Adipocyte (in vitro differentiated cells): Measurements from ENCODE around the gene LY6G5B.
A peak's percentile ranks its signal among the peaks of the same experiment; 100 is the strongest.

Experiments used
- DNase-seq: peaks from one replicate; pipeline ENCODE4 v3.0.0-alpha.2; 2015; ENCODE audit warnings: low read depth
- H3K27me3 ChIP-seq: replicated peaks from 2 replicates; pipeline ENCODE4 v1.7.0; 2013; ENCODE audit warnings: mild to moderate bottlenecking, low read length, moderate library complexity; ENCODE audit not compliant: control insufficient read depth, insufficient read depth
- H3K36me3 ChIP-seq: 2 replicates; pipeline ENCODE4 v1.7.0; 2013; ENCODE audit warnings: low read length, mild to moderate bottlenecking, moderate library complexity; ENCODE audit not compliant: control insufficient read depth, insufficient read depth, severe bottlenecking
- H3K4me1 ChIP-seq: 2 replicates; pipeline ENCODE4 v1.7.0; 2013; ENCODE audit warnings: mild to moderate bottlenecking, low read length, moderate library complexity; ENCODE audit not compliant: control insufficient read depth, insufficient read depth
- H3K4me3 ChIP-seq: 2 replicates; pipeline ENCODE4 v1.7.0; 2013; ENCODE audit warnings: mild to moderate bottlenecking, low read length, moderate library complexity
- H3K9ac ChIP-seq: 2 replicates; pipeline ENCODE4 v1.7.0; 2013; ENCODE audit warnings: mild to moderate bottlenecking, low read length, moderate library complexity
- H3K9me3 ChIP-seq: 2 replicates; pipeline ENCODE4 v1.7.0; 2013; ENCODE audit warnings: mild to moderate bottlenecking, low read length, moderate library complexity; ENCODE audit not compliant: control insufficient read depth

Gene LY6G5B

DNA sequence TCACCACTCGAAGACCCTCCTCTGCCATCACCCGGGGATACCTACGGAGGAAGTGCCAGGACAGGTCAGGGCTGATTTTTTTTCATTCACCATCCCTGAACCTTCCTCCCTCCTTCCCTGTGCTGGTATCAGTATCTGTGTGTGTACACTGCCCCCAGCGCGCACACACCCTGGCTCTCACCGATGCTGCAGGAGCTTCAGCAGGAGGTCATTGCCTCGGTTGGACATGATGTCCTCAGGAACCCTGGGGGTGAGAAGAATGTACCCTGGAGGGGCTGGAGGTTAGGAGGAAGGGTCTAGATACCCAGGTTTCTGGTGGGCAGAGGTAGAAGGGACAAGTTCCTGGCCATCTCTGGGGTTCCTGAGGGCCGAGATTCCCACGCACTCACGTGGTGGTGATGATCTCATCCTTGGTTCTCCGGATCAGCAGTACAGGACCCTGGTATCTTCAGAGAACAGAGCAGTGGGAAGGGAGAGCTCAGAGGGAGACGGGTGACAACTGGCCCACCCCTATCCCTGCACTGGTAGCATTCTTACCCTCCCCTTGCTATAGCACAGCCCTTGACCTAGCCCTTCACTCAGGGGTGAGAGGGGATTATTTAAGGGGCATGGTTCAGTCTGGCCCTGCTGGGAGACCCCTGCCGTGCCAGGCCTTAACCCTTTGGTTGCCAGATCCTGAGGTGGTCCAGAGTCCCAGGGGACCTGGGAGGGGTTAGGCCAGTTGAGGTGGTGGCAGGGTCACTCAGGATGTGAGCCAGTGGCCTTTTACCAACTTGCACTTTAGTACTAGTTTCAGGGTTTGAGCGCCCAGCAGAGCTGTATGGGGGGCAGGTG lies 18.3 kb downstream of the LY6G5B start:
- Histone ChIP-seq H3K27me3 (no peaks in the 10 kb centered on the region), H3K4me3 (no peak overlapping the region), H3K4me1 (no peaks in the 10 kb centered on the region), H3K9me3 (no peaks in the 10 kb centered on the region), H3K36me3 (peaks cover 70% of the 10 kb centered on the region), H3K9ac (no peak overlapping the region)
- no peak for DNase-seq

DNA sequence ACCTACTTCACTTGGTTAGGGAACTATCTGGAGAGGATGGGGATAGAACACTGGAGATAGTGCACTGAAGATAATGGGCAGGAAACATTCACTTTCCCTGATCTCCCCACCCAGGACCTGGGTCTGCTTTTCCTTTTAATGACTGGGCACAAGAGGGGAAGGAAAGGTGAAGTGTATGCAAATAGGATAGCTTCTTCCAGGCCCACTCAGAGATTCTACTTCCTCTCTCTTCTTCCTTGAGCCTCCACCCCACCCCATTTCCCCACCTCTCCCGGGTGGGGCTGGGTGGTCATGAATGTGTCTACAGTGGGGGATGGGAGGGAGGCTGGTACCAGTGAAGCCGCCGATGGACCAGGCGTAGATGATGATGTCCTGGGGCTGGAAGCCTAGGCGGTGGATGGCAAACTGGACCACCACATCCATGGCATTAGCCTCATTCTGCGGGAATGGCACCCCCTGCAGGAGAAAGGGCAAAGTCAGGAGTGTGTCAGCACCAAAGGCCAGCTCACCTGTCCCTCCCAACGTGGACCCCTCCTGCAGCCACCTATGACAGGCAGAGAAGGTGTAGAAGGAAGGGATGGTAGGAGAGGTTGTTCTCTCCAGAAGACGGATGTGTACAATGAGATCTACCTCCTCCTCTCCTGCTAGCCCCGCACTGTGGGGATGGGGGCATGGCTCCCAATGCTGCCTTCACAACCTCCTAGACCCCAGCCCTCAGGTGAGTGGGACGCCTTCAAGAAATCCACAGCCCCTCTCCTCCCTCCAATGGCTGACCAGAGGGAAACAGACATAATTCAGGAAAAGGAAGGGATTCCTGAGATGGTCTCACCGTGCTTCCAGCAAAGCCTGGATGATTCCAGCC lies 19.7 kb downstream of the LY6G5B start:
- Histone ChIP-seq H3K9me3 (no peaks in the 10 kb centered on the region), H3K4me1 (no peaks in the 10 kb centered on the region), H3K4me3 (no peak overlapping the region), H3K9ac (no peak overlapping the region), H3K36me3 (peaks cover 82% of the 10 kb centered on the region), H3K27me3 (no peaks in the 10 kb centered on the region)
- DNase-seq = no peak

DNA sequence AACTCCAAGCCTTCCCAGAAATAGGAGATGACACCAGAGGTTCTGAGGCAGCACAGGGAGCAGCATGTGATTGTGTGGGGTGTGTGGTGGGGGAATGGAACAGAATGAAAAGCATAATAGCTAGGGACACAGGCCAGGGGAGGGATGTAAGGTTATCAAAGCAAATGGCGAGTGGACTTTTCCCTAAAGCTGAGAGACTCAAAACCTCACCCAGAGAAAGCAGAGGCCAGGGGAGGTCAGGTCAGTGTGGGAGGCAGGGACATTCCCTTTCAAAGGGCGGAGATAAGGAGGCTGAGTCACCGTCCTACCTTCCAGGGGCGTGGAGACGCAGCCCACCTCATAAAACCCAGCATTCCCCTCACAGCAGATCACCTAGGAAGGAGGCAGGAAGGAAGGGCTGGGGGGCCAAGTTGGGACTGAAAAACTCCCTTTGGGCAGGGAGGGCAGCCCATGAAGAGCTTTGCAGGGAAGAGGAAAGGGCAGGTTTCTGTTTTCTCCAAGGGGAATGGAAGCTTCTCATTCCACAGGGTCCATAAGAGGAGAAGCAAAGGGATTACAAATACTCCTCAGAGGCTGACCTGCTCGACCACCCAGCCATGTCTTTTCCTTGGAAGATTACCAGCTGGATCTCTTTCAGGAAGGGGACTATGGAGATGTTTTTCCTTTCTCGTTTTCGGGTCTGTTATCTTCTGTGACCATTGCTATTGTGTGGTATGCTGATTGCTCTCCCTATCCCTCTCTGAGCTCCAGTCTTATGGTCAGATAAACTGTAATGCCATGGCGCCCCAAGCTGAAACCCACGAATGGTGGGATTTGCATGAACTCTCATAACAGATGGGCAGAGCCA lies 20.7 kb downstream of the LY6G5B start:
- Histone ChIP-seq H3K4me3 (no peak overlapping the region), H3K4me1 (no peaks in the 10 kb centered on the region), H3K36me3 (peaks cover 90% of the 10 kb centered on the region), H3K27me3 (no peaks in the 10 kb centered on the region), H3K9ac (no peak overlapping the region), H3K9me3 (no peaks in the 10 kb centered on the region)
- DNase-seq = no peak

DNA sequence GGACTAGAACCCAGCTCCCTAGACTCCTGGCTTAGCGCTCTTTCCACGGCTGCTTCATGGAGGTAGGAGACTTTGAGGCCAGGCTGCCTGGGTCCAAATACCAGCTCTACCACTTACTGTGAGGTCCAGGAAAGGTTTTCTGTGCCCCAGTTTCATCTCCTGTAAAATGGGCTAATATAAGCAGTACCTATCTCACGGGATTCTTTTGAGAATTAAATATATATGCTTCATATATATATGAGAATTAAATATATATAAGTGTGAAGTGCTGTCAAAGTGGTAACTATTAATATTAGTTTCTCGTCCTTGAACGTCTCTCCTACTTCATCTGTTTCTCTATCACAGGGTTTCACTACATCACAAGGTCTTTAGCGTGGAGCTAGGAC lies 21.3 kb downstream of the LY6G5B start:
- Histone ChIP-seq H3K36me3 (peaks cover 86% of the 10 kb centered on the region), H3K4me1 (no peaks in the 10 kb centered on the region), H3K27me3 (no peaks in the 10 kb centered on the region), H3K9me3 (no peaks in the 10 kb centered on the region), H3K9ac (no peak overlapping the region), H3K4me3 (no peak overlapping the region)
- DNase-seq = no peak

DNA sequence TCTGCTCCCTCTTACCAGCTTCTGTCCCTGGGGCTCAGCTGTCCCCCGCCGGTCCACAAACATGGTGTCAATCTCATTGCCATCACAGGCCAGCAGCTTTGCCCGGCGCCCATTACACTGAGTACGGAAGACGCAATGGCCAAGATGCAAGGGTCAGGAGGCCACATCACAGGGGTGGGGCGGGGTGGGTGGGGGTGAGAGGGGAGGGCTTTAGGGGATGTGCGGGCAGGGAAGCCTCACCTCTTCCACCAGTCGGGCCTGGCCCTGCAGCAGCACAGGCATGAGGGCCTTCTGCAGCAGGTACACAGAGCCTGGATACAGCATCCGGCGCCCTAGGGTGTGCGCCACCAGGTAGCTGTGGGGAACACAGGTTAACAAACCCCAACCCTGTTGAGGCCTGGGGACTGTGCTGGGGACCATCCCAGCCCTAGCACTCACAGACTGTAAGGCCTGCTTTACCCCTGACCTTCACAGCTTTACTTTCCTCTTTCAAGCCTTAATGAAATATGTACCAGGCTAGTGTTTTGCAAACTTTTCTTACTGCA lies 21.9 kb downstream of the LY6G5B start:
- no peak for DNase-seq
- peaks cover 82% of the 10 kb centered on the region for H3K36me3 ChIP-seq
- H3K9ac ChIP-seq = no peak overlapping the region
- H3K27me3 ChIP-seq = no peaks in the 10 kb centered on the region
- no peaks in the 10 kb centered on the region for H3K4me1 ChIP-seq
- no peaks in the 10 kb centered on the region for H3K9me3 ChIP-seq
- no peak overlapping the region for H3K4me3 ChIP-seq

DNA sequence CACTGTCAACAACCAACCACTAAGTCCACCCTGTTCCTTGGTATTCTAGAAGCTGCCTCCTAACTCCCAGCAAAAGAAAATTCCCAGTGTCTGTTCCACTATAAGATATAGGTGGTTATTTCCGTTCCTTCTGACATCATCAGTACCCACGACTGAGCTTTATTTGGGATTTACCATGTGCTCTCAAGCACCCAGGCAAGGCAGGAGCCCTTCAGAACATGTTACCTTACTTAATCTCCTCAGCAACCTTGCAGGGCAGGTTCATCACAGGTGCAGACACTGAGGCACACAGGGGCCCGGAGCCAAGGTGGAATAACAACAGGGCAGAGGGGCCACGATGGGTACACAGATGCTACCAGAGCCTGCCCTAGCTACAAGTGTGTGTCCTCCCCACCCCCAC lies 22.6 kb downstream of the LY6G5B start:
- no peaks in the 10 kb centered on the region for H3K27me3 ChIP-seq
- no peaks in the 10 kb centered on the region for H3K4me1 ChIP-seq
- no peak for DNase-seq
- no peak overlapping the region for H3K4me3 ChIP-seq
- peaks cover 82% of the 10 kb centered on the region for H3K36me3 ChIP-seq
- no peaks in the 10 kb centered on the region for H3K9me3 ChIP-seq
- no peak overlapping the region for H3K9ac ChIP-seq

DNA sequence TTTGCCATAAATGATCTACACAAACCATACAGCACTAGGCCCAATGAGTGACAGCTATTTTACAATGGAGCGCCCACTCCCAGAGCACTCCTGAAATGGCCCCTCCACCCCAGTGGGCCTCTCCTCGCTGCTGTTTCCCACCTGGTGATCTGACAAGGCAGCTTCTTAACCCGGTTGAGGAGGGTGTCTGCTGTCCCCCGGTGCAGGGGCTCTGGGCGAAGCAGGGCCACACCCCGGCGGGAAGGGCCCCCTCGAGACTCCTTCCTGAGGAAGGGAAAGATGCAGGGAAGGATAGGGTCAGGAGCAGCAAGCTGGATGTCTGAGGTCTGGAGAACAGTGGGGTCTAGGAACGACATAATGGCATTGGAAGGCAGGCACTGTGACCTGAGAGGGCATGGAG lies 23.1 kb downstream of the LY6G5B start:
- no peaks in the 10 kb centered on the region for H3K27me3 ChIP-seq
- no peaks in the 10 kb centered on the region for H3K9me3 ChIP-seq
- H3K4me3 ChIP-seq = no peak overlapping the region
- H3K36me3 ChIP-seq = peaks cover 80% of the 10 kb centered on the region
- H3K9ac ChIP-seq = no peak overlapping the region
- H3K4me1 ChIP-seq = no peaks in the 10 kb centered on the region
- no peak for DNase-seq

DNA sequence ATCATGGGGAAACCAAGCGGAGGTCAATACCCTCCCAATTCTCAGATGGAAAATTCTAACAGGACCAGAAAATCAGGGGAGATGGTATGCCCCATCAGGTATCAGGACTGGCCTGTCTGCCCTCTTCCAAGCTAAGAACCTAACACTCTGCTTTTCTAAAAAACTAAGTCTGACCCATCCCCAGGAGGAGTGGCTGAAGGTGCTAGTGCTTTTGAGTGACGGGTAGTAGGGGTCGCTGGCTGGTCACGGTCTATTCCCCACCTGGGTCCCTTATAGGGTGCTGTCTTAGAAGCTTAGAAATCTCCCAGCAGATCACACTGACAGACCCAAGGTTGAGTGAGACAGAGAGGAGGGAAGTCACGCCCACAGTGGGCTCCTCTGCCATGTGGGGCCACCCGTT lies 23.8 kb downstream of the LY6G5B start:
- peaks cover 76% of the 10 kb centered on the region for H3K36me3 ChIP-seq
- DNase-seq = no peak

DNA sequence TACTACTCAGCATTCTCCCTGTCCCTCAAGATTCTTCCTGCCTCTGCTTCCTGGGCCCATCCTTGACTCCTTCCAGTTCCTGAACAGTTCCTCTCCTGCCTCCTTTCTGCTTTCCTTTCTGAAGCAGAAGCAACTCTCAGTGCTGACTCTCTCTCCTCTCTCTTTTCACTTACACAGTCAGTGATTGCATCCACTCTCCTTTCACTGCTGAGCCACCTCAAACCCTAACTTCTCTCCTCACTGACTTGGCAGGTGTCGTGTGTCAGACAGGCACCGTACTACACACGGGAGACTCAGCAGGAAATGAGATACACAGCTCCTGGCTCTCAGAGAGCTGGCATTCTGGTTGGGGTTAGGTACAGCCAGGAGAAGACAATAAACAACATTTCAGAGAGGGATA lies 27.8 kb downstream of the LY6G5B start:
- Histone ChIP-seq H3K9me3 (no peaks in the 10 kb centered on the region), H3K36me3 (peaks cover 40% of the 10 kb centered on the region), H3K4me1 (peaks cover 13% of the 10 kb centered on the region), H3K9ac (no peak overlapping the region), H3K27me3 (no peaks in the 10 kb centered on the region), H3K4me3 (no peak overlapping the region)
- DNase-seq = no peak

More for the DNA sequence above, 23.8 kb downstream of the LY6G5B start:
- H3K4me3 ChIP-seq = no peak overlapping the region
- H3K27me3 ChIP-seq = no peaks in the 10 kb centered on the region
- H3K4me1 ChIP-seq = no peaks in the 10 kb centered on the region
- no peaks in the 10 kb centered on the region for H3K9me3 ChIP-seq
- H3K9ac ChIP-seq = no peak overlapping the region

DNA sequence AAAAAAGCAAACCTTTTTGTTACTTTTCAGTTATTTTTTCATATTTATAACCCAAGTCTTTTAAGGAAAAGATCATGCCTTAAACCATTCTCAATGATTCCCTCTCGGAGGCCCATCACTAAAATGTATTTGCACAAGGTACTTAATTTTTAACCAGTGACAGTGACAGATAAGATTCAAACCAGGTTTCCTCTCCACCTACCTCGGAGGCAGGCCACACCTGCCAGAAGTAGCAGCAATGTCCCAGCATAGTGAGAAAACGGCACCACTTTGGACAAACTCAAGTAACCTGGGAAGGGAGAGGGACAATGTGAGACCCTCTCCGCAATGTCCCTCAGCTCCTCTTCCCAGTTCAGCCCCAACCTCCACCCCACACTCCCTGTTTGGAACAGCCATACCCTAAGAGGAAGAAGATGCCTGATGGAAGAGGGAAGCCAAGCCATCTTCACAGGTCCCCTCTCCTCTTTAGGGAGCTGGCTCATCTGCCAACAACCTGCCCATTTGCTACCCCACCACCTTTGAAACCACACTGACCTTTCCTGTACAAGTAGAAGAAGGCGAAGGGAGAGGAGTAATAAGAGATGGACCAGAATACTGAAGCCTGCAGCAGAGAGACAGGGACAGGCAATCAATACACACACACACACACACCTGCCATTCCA lies 31.1 kb downstream of the LY6G5B start:
- Histone ChIP-seq H3K27me3 (no peaks in the 10 kb centered on the region), H3K36me3 (peaks cover 15% of the 10 kb centered on the region), H3K9me3 (no peaks in the 10 kb centered on the region), H3K4me3 (no peak overlapping the region), H3K9ac (peak overlapping the region; percentile 95), H3K4me1 (peaks cover 16% of the 10 kb centered on the region)
- no peak for DNase-seq
